Brain pericyte (primary cell): ENCODE measurements around the gene SAA4.
"Not testable (repeated sequence)": the region's sequence is repeated elsewhere in the genome, so short reads cannot be mapped to it uniquely, and the experiment has no call there.

ENCODE experiments used
- DNase-seq: peaks from one replicate; pipeline ENCODE4 v3.0.0-alpha.2; 2012; ENCODE audit warnings: low read depth, low spot score

The SAA4 gene

DNA sequence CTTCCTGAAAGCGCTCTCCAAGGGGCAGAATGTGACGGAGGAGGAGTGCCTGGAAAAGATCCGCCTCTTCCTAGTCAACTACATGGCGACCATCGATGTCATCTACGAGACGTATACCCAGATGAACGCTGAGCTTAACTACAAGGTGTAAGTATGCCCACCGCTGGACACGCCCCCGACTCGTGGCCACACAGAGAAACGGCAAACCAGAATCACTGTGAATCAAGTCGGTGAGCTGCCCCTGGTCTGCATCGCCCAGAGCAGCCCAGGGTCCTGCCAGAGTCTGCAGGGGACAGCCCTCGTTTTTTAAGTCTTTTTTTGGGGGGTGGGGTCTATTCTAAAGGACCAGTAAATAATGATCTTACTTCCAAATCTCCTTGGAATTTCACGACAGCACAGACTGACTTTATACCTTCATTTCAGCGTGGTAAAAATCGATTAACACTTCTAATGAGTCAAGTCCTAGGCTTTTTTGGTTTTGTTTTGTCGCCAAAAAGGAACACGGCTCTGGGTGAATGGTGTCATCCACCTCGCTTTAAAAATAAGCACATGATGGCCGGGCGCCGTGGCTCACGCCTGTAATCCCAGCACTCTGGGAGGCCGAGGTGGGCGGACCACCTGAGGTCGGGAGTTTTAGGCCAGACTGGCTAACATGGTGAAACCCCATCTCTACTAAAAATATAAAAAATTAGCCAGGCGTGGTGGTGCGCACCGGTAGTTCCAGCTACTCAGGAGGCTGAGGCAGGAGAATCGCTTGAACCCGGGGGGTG, 46.9 kb downstream of the SAA4 start:
- DNase-seq = not testable (repeated sequence)

GRCh38 chr11:18188796-18189195, 47.8 kb downstream of the SAA4 start:
- no peak for DNase-seq
